ENCODE measurements around the gene TNKS1BP1.

- TF ChIP-seq, protein P1, sequence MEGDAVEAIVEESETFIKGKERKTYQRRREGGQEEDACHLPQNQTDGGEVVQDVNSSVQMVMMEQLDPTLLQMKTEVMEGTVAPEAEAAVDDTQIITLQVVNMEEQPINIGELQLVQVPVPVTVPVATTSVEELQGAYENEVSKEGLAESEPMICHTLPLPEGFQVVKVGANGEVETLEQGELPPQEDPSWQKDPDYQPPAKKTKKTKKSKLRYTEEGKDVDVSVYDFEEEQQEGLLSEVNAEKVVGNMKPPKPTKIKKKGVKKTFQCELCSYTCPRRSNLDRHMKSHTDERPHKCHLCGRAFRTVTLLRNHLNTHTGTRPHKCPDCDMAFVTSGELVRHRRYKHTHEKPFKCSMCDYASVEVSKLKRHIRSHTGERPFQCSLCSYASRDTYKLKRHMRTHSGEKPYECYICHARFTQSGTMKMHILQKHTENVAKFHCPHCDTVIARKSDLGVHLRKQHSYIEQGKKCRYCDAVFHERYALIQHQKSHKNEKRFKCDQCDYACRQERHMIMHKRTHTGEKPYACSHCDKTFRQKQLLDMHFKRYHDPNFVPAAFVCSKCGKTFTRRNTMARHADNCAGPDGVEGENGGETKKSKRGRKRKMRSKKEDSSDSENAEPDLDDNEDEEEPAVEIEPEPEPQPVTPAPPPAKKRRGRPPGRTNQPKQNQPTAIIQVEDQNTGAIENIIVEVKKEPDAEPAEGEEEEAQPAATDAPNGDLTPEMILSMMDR (IDR thresholded peaks at IDR 0.05; ENCODE audit: control extremely low read depth in 1 of 3, insufficient read depth in 1 of 3, low read depth in 1 of 3, low read length in 3 of 3), result no peak
- no peak for TF ChIP-seq CHD1 (IDR thresholded peaks at IDR 0.05; ENCODE audit: low read depth, low read length)
- no peak for TF ChIP-seq POLR2A (IDR thresholded peaks at IDR 0.05; ENCODE audit: control extremely low read depth in 1 of 2, low read depth in 2 of 2, low read length in 2 of 2)
- TF ChIP-seq GTF2F1 (IDR thresholded peaks at IDR 0.05; ENCODE audit: borderline replicate concordance, low read depth, low read length), result no peak
- TF ChIP-seq YY1 (IDR thresholded peaks at IDR 0.05; ENCODE audit: low read depth, low read length), result no peak
- TF ChIP-seq, protein P2, sequence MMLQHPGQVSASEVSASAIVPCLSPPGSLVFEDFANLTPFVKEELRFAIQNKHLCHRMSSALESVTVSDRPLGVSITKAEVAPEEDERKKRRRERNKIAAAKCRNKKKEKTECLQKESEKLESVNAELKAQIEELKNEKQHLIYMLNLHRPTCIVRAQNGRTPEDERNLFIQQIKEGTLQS (IDR thresholded peaks at IDR 0.05; ENCODE audit: insufficient read depth, low read depth, low read length), result no peak
- TF ChIP-seq EP300 (IDR thresholded peaks at IDR 0.05; ENCODE audit: borderline replicate concordance in 1 of 2, low read depth in 2 of 2, low read length in 2 of 2), result no peak
- TF ChIP-seq ZNF274 (IDR thresholded peaks at IDR 0.05; ENCODE audit: borderline replicate concordance, extremely low read depth, low read length), result no peak
- TF ChIP-seq SIRT6 (IDR thresholded peaks at IDR 0.05; ENCODE audit: low read length), result no peak
- TF ChIP-seq SUZ12 (IDR thresholded peaks at IDR 0.05; ENCODE audit: low read length), result no peak
These were observed 12.2 kb downstream of the TNKS1BP1 start for GRCh38 chr11:57312511-57313021.
